HCT116 (cell line): ENCODE measurements around the gene LTB4R. TPM values are rescaled to one million over a fixed set of nuclear protein-coding genes. Genes with fewer than 3 reads are reported as not detected.

Source experiments
- ATAC-seq: fragments of 200-7000 bp; cut with Tn5 transposase; 2 replicates; pipeline ENCODE4 v1.9.1; 2020; ENCODE audit warnings: mild to moderate bottlenecking, moderate library complexity
- BruUV-seq: library from RNA; stranded (reverse); fragments of 400-500 nt; replicated peaks from 2 replicates; lab custom pipeline; 2021; lab: Mats Ljungman, UMichigan
- CTCF ChIA-PET: fragments of 300-600 bp; sonication (Branson Sonifier 250); formaldehyde crosslinking; loops from one replicate; lab custom pipeline; 2021; ENCODE audit warnings: antibody characterized with exemption; lab: Charles Lee
- POLR2A ChIA-PET: fragments of 300-600, 350-600 bp; sonication (Branson Sonifier 250); formaldehyde crosslinking; loops from one replicate; lab custom pipeline; 2021; ENCODE audit warnings: antibody characterized with exemption; lab: Charles Lee
- RAD21 ChIA-PET, 2 experiments: fragments of 300-600 bp; sonication (Branson Sonifier 250); formaldehyde crosslinking; loops; one replicate each; lab custom pipeline; 2023; ENCODE audit warnings: low total read pairs in 2 of 2; ENCODE audit not compliant: uncharacterized antibody in 2 of 2, unreplicated experiment in 2 of 2, low non-redundant PET in 1 of 2; lab: Charles Lee
- DNase-seq: peaks from one replicate; pipeline ENCODE4 v3.0.0-alpha.2; 2010; ENCODE audit warnings: low read depth, low spot score
- H2AFZ ChIP-seq: fragments of 200-600 bp; shearing (Covaris generic), sonication (generic); 2 replicates; pipeline ENCODE4 v1.6.1; 2017; ENCODE audit warnings: low read depth, mixed run types, mixed read lengths, antibody characterized with exemption, low read length; ENCODE audit not compliant: poor library complexity, severe bottlenecking
- H3K27ac ChIP-seq: 2 replicates; pipeline ENCODE4 v1.5.1; 2012; ENCODE audit warnings: low read depth, low read length
- H3K27me3 ChIP-seq: fragments of 200-600 bp; sonication (generic); 2 replicates; pipeline ENCODE4 v1.6.1; 2016; ENCODE audit warnings: mixed run types, low read length, mixed read lengths; ENCODE audit not compliant: insufficient read depth
- H3K36me3 ChIP-seq, 2 experiments: fragments of 200-500 bp in 1 of 2; fragments of 200-600 bp in 1 of 2; sonication (Bioruptor generic) in 1 of 2; sonication (generic) in 1 of 2; 2 replicates each; pipeline versions ENCODE4 v1.5.1 to v1.6.1; 2014 to 2016; ENCODE audit warnings: low read length in 2 of 2, inconsistent platforms in 1 of 2, mixed read lengths in 1 of 2, mixed run types in 1 of 2; ENCODE audit not compliant: insufficient read depth in 2 of 2, control insufficient read depth in 1 of 2
- H3K4me1 ChIP-seq, 2 experiments: fragments of 200-600 bp in 1 of 2; sonication (generic) in 1 of 2; 2 replicates each; pipeline versions ENCODE4 v1.5.1 to v1.6.1; 2012 to 2017; ENCODE audit warnings: low read length in 2 of 2, inconsistent platforms in 1 of 2, mild to moderate bottlenecking in 1 of 2, mixed read lengths in 1 of 2, mixed run types in 1 of 2, moderate library complexity in 1 of 2; ENCODE audit not compliant: insufficient read depth in 2 of 2, control insufficient read depth in 1 of 2
- H3K4me2 ChIP-seq: fragments of 200-600 bp; sonication (generic); 2 replicates; pipeline ENCODE4 v1.6.1; 2017; ENCODE audit warnings: mixed run types, low read length, mixed read lengths
- H3K4me3 ChIP-seq, 2 experiments: fragments of 200-600 bp in 1 of 2; sonication (generic) in 1 of 2; replicated peaks in 1 of 2; 2 replicates each; pipeline ENCODE4 v1.5.1; 2011 to 2016; ENCODE audit warnings: low read length in 2 of 2, control low read depth in 1 of 2, low read depth in 1 of 2, mild to moderate bottlenecking in 1 of 2, mixed read lengths in 1 of 2, mixed run types in 1 of 2
- H3K79me2 ChIP-seq: fragments of 200-600 bp; sonication (generic); 2 replicates; pipeline ENCODE4 v1.6.1; 2017; ENCODE audit warnings: mild to moderate bottlenecking, mixed run types, low read length, moderate library complexity, mixed read lengths; ENCODE audit not compliant: insufficient read depth
- H3K9ac ChIP-seq: fragments of 200-600 bp; sonication (generic); 2 replicates; pipeline ENCODE4 v1.6.1; 2016; ENCODE audit warnings: low read length, mixed read lengths
- H3K9me2 ChIP-seq: fragments of 200-600 bp; sonication (generic), shearing (Covaris generic); 2 replicates; pipeline ENCODE4 v1.6.1; 2017; ENCODE audit warnings: mixed run types, mild to moderate bottlenecking, moderate library complexity; ENCODE audit not compliant: insufficient read depth
- H3K9me3 ChIP-seq, 2 experiments: fragments of 200-500 bp in 1 of 2; fragments of 200-600 bp in 1 of 2; sonication (Bioruptor generic) in 1 of 2; sonication (generic) in 1 of 2; 2 replicates each; pipeline ENCODE4 v1.6.1; 2014 to 2017; ENCODE audit warnings: low read length in 2 of 2, mixed read lengths in 2 of 2, inconsistent platforms in 1 of 2, low read depth in 1 of 2, mild to moderate bottlenecking in 1 of 2, mixed run types in 1 of 2, moderate library complexity in 1 of 2; ENCODE audit not compliant: control insufficient read depth in 1 of 2, insufficient read depth in 1 of 2
- H4K20me1 ChIP-seq: fragments of 200-600 bp; sonication (generic), shearing (Covaris generic); 2 replicates; pipeline ENCODE4 v1.6.1; 2017; ENCODE audit warnings: mixed run types, mild to moderate bottlenecking, moderate library complexity; ENCODE audit not compliant: insufficient read depth
- ATF3 ChIP-seq: IDR thresholded peaks from 2 replicates; pipeline ENCODE4 v1.6.1; 2012
- CEBPB ChIP-seq: IDR thresholded peaks from 2 replicates; pipeline ENCODE4 v1.6.1; 2012; ENCODE audit warnings: low read depth
- EGR1 ChIP-seq: IDR thresholded peaks from 2 replicates; pipeline ENCODE4 v1.6.1; 2012; ENCODE audit warnings: low read depth
- EZH2 ChIP-seq: fragments of 200-600 bp; sonication (generic); IDR thresholded peaks from 2 replicates; pipeline ENCODE4 v1.6.1; 2017; ENCODE audit warnings: antibody characterized with exemption, mixed run types
- EZH2phosphoT487 ChIP-seq: fragments of 200-600 bp; IDR thresholded peaks from 2 replicates; pipeline ENCODE4 v1.6.1; 2018; ENCODE audit warnings: antibody characterized with exemption, borderline replicate concordance
- FOSL1 ChIP-seq: IDR thresholded peaks from 2 replicates; pipeline ENCODE4 v1.6.1; 2012; ENCODE audit warnings: low read depth
- MAX ChIP-seq: IDR thresholded peaks from 2 replicates; pipeline ENCODE4 v1.6.1; 2012
- POLR2A ChIP-seq: IDR thresholded peaks from 2 replicates; pipeline ENCODE4 v1.7.0; 2011; ENCODE audit warnings: borderline replicate concordance; ENCODE audit not compliant: insufficient read depth, insufficient read length; ENCODE audit errors: extremely low read depth
- RAD21 ChIP-seq: IDR thresholded peaks from 2 replicates; pipeline ENCODE4 v1.6.1; 2012; ENCODE audit warnings: low read depth, mild to moderate bottlenecking
- REST ChIP-seq: IDR thresholded peaks from 2 replicates; pipeline ENCODE4 v1.6.1; 2012; ENCODE audit warnings: low read depth
- SIN3A ChIP-seq: IDR thresholded peaks from 2 replicates; pipeline ENCODE4 v1.6.1; 2012; ENCODE audit warnings: low read depth
- SP1 ChIP-seq: IDR thresholded peaks from 2 replicates; pipeline ENCODE4 v1.6.1; 2012; ENCODE audit warnings: low read depth
- SRF ChIP-seq: IDR thresholded peaks from 2 replicates; pipeline ENCODE4 v1.6.1; 2012; ENCODE audit warnings: low read depth
- TCF7L2 ChIP-seq: IDR thresholded peaks from 2 replicates; pipeline ENCODE4 v1.7.0; 2011; ENCODE audit warnings: borderline replicate concordance, inconsistent platforms; ENCODE audit not compliant: insufficient read depth, insufficient read length; ENCODE audit errors: extremely low read depth
- YY1 ChIP-seq: IDR thresholded peaks from 2 replicates; pipeline ENCODE4 v1.6.1; 2011; ENCODE audit warnings: low read length, low read depth, moderate library complexity, mild to moderate bottlenecking; ENCODE audit not compliant: insufficient replicate concordance; ENCODE audit errors: extremely low read depth
- ZBTB33 ChIP-seq: IDR thresholded peaks from 2 replicates; pipeline ENCODE4 v1.6.1; 2011; ENCODE audit warnings: mild to moderate bottlenecking, low read length, moderate library complexity; ENCODE audit not compliant: insufficient replicate concordance; ENCODE audit errors: extremely low read depth
- ZFX ChIP-seq: fragments of 450-650 bp; IDR thresholded peaks from 2 replicates; pipeline ENCODE4 v1.6.1; 2017
- intact Hi-C: fragments of 100-400 bp; cut with micrococcal nuclease; formaldehyde crosslinking; loops from 2 replicates; pipeline ENCODE4 v1.10.0; 2022
- total RNA-seq: library from RNA; stranded (reverse); gene quantifications from one replicate; pipeline ENCODE4 v1.2.1, GENCODE V29; 2021; ENCODE audit not compliant: unreplicated experiment

Gene LTB4R
- total RNA-seq, 1 experiment from 2014 or later, result 14.8 TPM

GRCh38 chr14:24325963-24326362, 14.7 kb downstream of the LTB4R start:
- no peak for TF ChIP-seq RAD21
- TF ChIP-seq FOSL1, result no peak
- no peak for TF ChIP-seq ZBTB33
- TF ChIP-seq MAX, result no peak
- no peak for TF ChIP-seq ATF3
- TF ChIP-seq SIN3A, result no peak
- TF ChIP-seq CEBPB, result no peak
- no peak for TF ChIP-seq REST
- TF ChIP-seq EZH2phosphoT487, result no peak
- no peak for TF ChIP-seq ZFX
- TF ChIP-seq TCF7L2, result no peak
- TF ChIP-seq YY1, result no peak
- TF ChIP-seq SRF, result no peak
- TF ChIP-seq SP1, result no peak
- no peak for TF ChIP-seq EZH2
- no peak for TF ChIP-seq POLR2A
- TF ChIP-seq EGR1, result no peak
- TF ChIP-seq, all 23 proteins: peak for 0
- no peaks in the 10 kb centered on the region for H3K9me2 ChIP-seq
- intact Hi-C loops, result no loop called here
- no peak overlapping the region for H3K4me2 ChIP-seq
- H3K9ac ChIP-seq, result no peak overlapping the region
- no peaks in the 10 kb centered on the region for H4K20me1 ChIP-seq
- BruUV-seq, result no TSS peak
- no peak overlapping the region for H3K27ac ChIP-seq
- H3K9me3 ChIP-seq, result no peaks in the 10 kb centered on the region
- no peaks in the 10 kb centered on the region for H3K27me3 ChIP-seq
- DNase-seq (no peak), ATAC-seq (no peak)
- no peaks in the 10 kb centered on the region for H3K36me3 ChIP-seq
- ChIA-PET RAD21 (no interaction called here), CTCF (interaction anchor here (1.8 to 4.3 kb wide), 2 partner anchors 18 to 106 kb away, joined by 5 to 28 read pairs; no protein-coding TSS in a partner anchor), POLR2A (no interaction called here)
- H3K4me1 ChIP-seq, result no peaks in the 10 kb centered on the region
- H3K4me3 ChIP-seq, result no peak overlapping the region
- no peaks in the 10 kb centered on the region for H3K79me2 ChIP-seq
- H2AFZ ChIP-seq, result no peak overlapping the region
